Measurements from ENCODE around the gene PPFIBP1.
"Not testable (repeated sequence)": the region's sequence is repeated elsewhere in the genome, so short reads cannot be mapped to it uniquely, and the experiment has no call there.

Gene PPFIBP1

DNA sequence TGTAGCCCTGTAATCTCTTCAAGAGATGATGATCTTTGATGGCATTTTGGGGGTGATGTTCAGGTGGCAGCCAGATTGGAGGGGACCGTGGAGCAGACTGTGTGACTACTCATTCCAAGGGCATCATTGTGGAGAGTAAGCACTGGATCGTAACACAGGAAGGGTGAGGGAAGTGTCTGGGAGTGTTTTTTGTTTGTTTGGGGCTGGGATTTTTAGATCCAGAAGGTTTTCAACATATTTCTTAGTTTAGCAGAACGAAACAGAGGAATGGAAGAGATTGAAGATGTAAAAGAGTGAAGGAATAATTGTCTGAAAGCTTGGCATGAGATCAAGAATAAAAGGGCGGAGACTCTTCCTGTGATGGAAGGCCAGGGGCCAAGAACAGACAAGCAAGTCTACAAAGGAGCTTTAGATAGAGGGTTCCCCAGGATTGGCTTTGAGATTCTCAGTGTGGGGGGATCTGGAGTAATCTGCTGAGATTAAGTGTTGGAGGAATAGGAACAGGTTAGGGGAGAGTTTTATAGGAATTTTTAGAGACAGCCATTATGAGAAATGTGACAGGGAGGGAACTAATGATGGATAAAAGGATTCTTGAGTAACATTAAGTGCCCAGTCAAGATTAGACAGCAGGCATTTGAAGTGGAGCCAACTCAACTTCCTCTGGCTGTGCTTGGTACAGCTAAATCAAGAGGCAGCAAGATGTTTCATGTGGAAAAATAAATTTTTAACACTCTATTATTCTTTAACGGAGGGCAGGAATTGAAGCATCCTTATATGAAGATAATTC is 92.5 kb downstream of the PPFIBP1 start:
- no peak overlapping the region for H3K27ac Mint-ChIP-seq
- no peak overlapping the region for H3K4me3 Mint-ChIP-seq
- H3K27me3 Mint-ChIP-seq = no peaks in the 10 kb centered on the region
- H3K4me1 Mint-ChIP-seq = peaks cover 9% of the 10 kb centered on the region
- H3K9me3 Mint-ChIP-seq = no peaks in the 10 kb centered on the region
- no peaks in the 10 kb centered on the region for H3K36me3 Mint-ChIP-seq
- CTCF ChIA-PET = no interaction called here
- no peak for DNase-seq

DNA sequence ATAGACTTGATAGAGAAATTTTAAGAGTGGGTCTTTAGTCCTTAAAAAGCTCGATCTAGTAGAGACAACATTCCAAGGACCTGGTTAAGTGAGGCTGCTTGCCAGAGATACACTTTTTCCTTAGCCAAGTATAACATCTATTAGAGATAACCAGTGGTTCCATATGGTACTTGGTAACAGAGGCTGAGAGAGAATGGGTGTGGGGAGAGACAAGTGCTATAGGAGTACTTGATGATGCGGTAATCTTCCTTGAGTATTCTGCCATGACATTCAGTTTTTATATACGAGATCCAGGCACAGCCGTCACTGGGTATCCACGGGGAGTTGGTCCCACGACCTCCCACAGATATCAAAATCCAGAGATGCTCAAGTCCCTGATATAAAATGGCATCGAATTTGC is 94.8 kb downstream of the PPFIBP1 start:
- no peak for DNase-seq
- Mint-ChIP-seq H3K36me3 (no peaks in the 10 kb centered on the region), H3K4me1 (peaks cover 9% of the 10 kb centered on the region), H3K9me3 (no peaks in the 10 kb centered on the region), H3K4me3 (no peak overlapping the region), H3K27me3 (no peaks in the 10 kb centered on the region), H3K27ac (no peak overlapping the region)
- CTCF ChIA-PET = no interaction called here

DNA sequence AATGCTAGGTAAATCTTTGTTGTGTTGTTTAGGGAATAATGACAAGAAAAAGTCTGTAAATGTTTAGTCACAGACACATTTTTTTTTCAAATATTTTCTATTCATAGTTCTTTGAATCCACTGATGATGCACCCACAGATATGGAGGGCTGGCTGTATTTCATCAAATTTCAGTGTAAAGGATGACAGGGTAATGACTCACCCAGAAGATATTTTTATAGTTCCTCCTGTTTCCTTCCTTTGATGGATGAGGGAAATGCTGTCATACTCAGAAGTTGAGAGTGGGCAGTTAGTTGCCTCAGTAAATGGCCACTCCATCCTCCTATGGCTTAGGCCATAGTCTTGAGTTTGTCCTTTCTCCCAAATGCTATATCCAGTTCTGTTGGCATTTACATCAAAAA is 95.3 kb downstream of the PPFIBP1 start:
- H3K4me3 Mint-ChIP-seq = no peak overlapping the region
- no peaks in the 10 kb centered on the region for H3K9me3 Mint-ChIP-seq
- CTCF ChIA-PET = no interaction called here
- H3K27me3 Mint-ChIP-seq = no peaks in the 10 kb centered on the region
- peaks cover 9% of the 10 kb centered on the region for H3K4me1 Mint-ChIP-seq
- H3K36me3 Mint-ChIP-seq = no peaks in the 10 kb centered on the region
- no peak overlapping the region for H3K27ac Mint-ChIP-seq
- DNase-seq = no peak

DNA sequence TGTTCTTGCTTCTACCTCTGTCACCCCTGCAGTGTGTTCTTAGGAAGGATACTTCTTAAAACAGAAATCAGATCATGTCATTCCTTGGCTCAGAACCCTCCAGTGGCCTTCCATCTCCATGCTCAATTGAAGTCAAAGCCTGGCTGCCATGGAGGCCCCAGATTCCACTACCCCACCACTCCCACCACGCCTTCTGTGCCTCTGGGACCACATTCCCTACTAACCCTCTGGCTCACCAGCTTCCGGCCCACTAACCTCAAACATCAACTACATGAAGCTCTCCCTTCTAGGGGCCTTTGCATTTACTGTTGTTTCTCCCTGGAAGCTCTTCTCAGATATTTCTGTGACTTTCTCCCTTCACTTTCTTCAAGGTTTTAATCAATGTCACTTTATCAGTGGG is 96.1 kb downstream of the PPFIBP1 start:
- H3K36me3 Mint-ChIP-seq = no peaks in the 10 kb centered on the region
- peaks cover 9% of the 10 kb centered on the region for H3K4me1 Mint-ChIP-seq
- no peaks in the 10 kb centered on the region for H3K9me3 Mint-ChIP-seq
- H3K27ac Mint-ChIP-seq = no peak overlapping the region
- H3K4me3 Mint-ChIP-seq = no peak overlapping the region
- no peaks in the 10 kb centered on the region for H3K27me3 Mint-ChIP-seq
- DNase-seq = no peak
- CTCF ChIA-PET = no interaction called here

DNA sequence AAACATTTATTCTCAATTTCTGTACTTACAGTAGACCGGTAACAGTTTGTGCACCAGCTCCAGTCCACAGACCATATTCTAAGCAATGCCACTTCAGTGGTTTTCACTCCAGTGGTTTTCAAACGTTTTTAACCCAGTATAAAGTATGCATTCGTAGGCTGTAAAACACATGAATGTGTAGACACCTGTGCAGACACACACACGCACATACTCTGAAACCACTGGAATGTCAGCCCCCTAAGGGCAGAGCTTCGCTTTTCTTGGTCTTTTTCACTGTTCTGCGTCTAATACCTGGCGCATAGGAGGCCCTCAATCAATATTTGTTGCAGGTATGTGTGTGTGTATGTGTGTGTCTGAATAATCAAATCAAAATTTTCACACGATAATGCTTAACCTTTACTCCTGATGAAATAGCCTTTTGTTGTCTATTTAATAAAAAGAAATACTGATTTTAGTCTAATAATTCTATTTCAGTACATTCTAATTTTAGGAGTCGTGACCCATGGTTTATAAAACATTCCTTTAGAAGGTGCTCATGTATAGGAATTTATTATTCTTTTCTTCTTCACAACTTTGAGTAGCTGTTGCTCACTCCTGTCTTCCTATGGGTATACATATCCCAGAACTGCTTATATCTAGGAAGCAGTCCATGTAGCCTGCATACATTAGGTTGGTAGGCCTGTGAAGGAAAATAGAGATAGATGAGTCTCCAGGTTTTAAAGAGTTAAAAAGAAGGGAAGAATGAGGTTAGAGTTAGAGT is 98.6 kb downstream of the PPFIBP1 start:
- DNase-seq = no peak
- Mint-ChIP-seq H3K4me1 (peaks cover 18% of the 10 kb centered on the region), H3K27me3 (no peaks in the 10 kb centered on the region), H3K9me3 (no peaks in the 10 kb centered on the region), H3K4me3 (no peak overlapping the region), H3K36me3 (no peaks in the 10 kb centered on the region), H3K27ac (no peak overlapping the region)
- CTCF ChIA-PET = interaction anchor here (2.3 kb wide), 1 partner anchor 13 kb away, joined by 6 read pairs; no protein-coding TSS in a partner anchor

DNA sequence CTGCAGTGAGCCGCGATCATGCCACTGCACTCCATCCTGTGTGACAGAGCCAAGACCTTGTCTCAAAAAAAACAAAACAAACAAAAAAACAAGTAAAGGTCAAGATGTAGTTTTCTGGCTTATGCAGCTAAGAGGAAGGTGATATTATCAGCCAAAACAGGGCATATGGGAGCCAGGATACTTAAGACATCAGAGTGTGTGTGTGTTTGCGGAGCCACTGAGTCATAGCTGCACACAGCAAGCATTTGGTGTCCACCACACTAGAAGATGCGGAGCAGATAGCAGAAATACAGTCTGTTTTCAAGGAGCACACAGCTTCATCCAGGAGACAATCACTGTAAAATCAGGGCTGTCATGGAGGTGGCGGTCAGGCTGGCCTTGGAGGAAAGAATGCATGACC is 99.6 kb downstream of the PPFIBP1 start:
- DNase-seq = no peak
- peaks cover 27% of the 10 kb centered on the region for H3K4me1 Mint-ChIP-seq
- no peaks in the 10 kb centered on the region for H3K9me3 Mint-ChIP-seq
- H3K27me3 Mint-ChIP-seq = no peaks in the 10 kb centered on the region
- CTCF ChIA-PET = interaction anchor here (2.3 kb wide), 1 partner anchor 12 kb away, joined by 6 read pairs; no protein-coding TSS in a partner anchor
- H3K27ac Mint-ChIP-seq = no peak overlapping the region
- H3K36me3 Mint-ChIP-seq = no peaks in the 10 kb centered on the region
- H3K4me3 Mint-ChIP-seq = no peak overlapping the region

DNA sequence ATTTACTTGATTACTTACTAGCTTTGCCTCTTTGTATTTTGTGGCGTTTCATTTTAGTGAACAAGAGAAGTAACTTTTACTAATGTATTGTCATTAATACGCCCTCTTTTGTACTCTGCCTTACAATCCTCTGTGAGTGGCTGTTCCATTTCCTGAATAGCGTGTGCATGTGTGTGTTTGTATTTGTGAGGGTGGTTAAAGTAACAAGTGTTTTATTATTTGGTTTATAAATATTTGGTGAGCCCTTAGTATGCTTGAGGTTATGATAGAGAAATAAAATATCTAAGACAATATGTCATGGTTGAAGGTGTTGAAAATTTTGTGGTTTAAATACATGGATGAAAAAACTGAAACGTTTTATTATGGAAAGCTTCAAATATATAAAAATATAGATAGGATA is 100.6 kb downstream of the PPFIBP1 start:
- peaks cover 18% of the 10 kb centered on the region for H3K4me1 Mint-ChIP-seq
- H3K4me3 Mint-ChIP-seq = no peak overlapping the region
- CTCF ChIA-PET = interaction anchor here (2.3 kb wide), 1 partner anchor 11 kb away, joined by 6 read pairs; no protein-coding TSS in a partner anchor
- H3K9me3 Mint-ChIP-seq = no peaks in the 10 kb centered on the region
- no peak overlapping the region for H3K27ac Mint-ChIP-seq
- no peaks in the 10 kb centered on the region for H3K27me3 Mint-ChIP-seq
- DNase-seq = no peak
- no peaks in the 10 kb centered on the region for H3K36me3 Mint-ChIP-seq

DNA sequence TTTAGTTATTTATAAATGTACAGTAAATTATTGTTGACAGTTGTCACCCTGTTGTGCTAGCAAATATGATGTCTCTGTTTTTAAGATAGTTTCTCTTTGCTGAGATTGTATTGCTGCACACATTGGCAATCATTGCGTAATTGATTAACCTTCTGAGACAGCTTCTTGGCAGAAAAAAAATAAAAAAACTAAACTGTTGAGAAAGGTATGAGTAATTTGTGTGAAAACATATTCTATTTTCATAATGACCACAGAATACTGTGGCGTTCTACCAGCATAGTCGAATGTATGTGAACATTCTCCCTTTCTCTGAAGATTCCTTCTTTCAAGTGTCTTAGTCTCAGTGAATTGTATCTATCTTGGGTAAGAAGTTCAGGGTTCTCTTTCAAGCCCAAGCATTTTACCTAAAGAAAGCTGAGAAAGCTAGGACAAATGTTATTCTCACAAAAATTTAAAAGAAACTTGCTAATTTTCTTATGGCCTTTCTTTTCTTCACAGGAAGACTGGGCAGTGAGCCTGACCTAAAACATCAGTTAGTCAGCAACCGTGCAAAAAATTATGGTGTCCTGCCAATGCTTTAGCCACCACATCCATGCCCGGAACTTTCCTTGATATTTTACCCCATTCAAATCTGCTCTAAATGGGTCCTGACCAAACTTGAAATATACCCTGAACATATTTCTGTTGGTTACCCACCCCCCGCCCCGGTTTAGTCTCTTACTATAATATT is 103.3 kb downstream of the PPFIBP1 start:
- H3K36me3 Mint-ChIP-seq = no peaks in the 10 kb centered on the region
- no peak overlapping the region for H3K4me3 Mint-ChIP-seq
- CTCF ChIA-PET = interaction anchor here (0.5 to 1.0 kb wide), 3 partner anchors 52 to 321 kb away, joined by 3 to 4 read pairs (median 3); no protein-coding TSS in a partner anchor
- peak overlapping the region; percentile 56 for H3K27ac Mint-ChIP-seq
- no peak for DNase-seq
- H3K9me3 Mint-ChIP-seq = no peaks in the 10 kb centered on the region
- H3K4me1 Mint-ChIP-seq = peaks cover 18% of the 10 kb centered on the region
- no peaks in the 10 kb centered on the region for H3K27me3 Mint-ChIP-seq

DNA sequence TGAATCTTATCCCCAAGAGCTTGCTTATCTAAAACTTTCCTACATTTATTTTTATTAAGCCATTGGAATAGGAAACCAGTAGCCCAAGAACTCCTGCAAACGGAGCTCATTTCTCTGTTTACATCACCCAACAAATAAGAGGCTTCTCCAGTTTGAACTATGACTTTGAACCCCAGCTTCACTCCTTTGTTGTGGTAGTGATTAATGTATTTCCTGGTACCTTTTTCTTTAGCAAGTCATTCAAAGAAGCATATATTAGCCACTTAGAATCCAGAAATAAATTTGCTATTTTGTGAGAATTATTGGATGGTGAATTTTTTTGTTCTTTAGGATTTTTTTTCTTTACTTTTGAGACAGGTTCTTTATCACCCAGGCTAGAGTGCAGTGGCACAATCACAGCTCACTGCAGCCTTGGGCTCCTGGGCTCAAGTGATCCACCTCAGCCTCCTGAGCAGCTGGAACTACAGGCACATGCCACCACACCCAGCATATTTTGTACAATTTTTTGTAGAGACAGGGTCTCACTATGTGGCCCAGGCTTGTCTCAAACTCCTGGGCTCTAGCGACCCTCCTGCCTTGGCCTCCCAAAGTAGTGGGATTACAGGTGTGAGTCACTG is 104.0 kb downstream of the PPFIBP1 start:
- H3K27ac Mint-ChIP-seq = peak overlapping the region; percentile 56
- CTCF ChIA-PET = interaction anchor here (0.5 to 0.7 kb wide), 3 partner anchors 24 to 127 kb away, joined by 3 read pairs; no protein-coding TSS in a partner anchor
- H3K36me3 Mint-ChIP-seq, H3K27me3 Mint-ChIP-seq, H3K4me3 Mint-ChIP-seq, DNase-seq, H3K9me3 Mint-ChIP-seq: not testable (repeated sequence)
- peaks cover 18% of the 10 kb centered on the region for H3K4me1 Mint-ChIP-seq

DNA sequence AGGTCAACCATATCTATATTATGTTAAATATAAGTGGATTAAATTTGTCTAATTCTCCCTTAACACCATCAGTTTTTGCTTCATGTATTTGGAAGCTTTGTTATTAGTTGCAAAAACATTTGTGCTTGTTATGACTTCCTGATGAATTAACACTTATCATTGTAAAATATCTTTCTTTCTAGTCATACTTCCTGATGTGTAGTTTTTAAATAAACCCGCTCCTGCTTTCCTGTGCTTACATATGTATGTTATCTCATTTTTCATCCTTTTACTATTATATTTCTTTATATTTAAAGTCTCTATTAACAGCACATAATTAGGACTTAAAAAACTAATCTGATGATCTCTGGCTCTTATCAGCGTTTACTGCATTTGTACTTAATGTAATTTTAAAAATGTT is 106.2 kb downstream of the PPFIBP1 start:
- H3K27ac Mint-ChIP-seq, CTCF ChIA-PET, H3K4me3 Mint-ChIP-seq, H3K27me3 Mint-ChIP-seq, DNase-seq, H3K9me3 Mint-ChIP-seq, H3K36me3 Mint-ChIP-seq: not testable (repeated sequence)
- peaks cover 18% of the 10 kb centered on the region for H3K4me1 Mint-ChIP-seq

DNA sequence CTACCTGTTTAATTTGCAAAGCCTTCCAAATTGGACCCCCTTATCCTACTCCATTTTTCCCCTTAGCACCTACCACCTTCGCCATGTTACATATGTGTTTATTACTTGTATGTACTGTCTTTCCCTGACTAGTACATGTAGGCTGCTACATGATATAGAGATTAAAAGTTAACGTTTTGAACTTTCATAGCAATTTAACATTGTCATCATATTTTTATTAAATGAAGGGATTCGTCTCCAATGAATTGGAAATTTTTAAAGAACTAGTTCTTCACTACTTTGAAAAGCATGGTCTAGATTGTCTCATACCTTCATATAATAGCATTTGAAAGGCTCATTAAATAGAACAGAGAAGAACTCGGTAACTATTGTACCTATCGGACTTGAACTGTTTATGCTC is 107.4 kb downstream of the PPFIBP1 start:
- Mint-ChIP-seq H3K27ac (no peak overlapping the region), H3K27me3 (no peaks in the 10 kb centered on the region), H3K4me1 (peaks cover 21% of the 10 kb centered on the region), H3K4me3 (no peak overlapping the region), H3K36me3 (no peaks in the 10 kb centered on the region), H3K9me3 (no peaks in the 10 kb centered on the region)
- CTCF ChIA-PET = interaction anchor here (1.1 kb wide), 1 partner anchor 69 kb away, joined by 3 read pairs; no protein-coding TSS in a partner anchor
- no peak for DNase-seq

DNA sequence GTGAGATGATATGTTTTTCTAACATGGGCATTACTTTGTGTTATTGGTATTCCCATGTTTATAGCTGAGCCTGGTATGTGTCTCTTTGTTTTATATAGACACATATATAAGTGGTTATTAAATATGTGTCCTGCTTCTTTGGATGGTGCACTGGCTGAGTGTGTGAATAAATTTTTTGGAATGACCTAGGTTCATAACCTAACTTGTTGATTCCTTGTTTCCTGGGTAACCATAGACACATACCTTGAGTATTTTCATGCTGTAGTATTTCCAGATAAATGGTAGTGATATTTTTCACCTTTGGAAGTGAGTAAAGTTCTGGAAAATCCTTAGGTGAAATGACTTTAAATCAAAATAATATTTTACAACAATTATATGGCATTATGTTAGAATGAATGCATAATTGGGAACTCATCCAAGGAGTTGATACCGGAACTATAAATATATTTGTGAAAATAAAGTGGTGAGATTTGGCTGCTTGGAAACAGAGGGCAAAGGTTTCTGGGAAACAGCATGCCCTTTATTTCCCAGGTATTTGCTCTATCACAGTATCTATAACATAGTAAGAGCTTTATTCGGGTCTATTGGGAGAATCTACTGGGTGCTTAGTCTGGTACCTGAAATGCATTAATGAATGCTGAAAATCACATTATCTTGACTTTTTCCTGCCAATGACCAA is 107.9 kb downstream of the PPFIBP1 start:
- CTCF ChIA-PET = interaction anchor here (1.1 kb wide), 1 partner anchor 70 kb away, joined by 3 read pairs; no protein-coding TSS in a partner anchor

DNA sequence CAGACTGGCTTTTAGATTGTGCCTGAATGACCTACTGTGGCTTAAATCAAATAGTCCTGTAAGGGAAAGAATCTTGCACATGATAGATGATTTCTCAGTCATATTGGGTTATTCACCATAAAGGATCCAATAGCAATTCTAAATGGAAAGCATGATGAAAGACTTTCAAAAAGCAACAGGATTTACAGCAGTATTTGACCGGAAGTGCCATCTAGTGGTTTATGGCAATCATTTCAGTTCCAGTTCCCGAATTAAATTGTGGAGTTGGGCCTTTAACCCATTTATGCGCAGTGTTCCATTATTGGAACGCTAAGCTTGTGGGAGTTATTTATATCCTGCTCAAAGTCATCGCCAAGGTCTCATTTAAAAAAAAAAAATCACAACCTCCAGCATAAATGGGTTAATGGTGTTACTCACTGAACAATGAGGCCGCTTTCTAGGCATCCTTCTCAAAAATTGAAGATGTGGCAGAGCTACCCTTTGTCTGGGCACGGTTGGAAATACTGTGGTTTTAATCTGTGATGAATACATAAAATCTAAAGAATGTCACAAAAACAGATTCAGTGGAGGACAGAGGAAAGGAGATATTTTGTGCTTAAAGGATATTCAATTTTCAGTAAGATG is 111.5 kb downstream of the PPFIBP1 start:
- CTCF ChIA-PET = interaction anchor here (0.6 to 1.6 kb wide), 12 partner anchors 10 to 1257 kb away, joined by 3 to 6 read pairs (median 4); no protein-coding TSS in a partner anchor
- Mint-ChIP-seq H3K9me3 (no peaks in the 10 kb centered on the region), H3K36me3 (no peaks in the 10 kb centered on the region), H3K4me1 (peaks cover 10% of the 10 kb centered on the region), H3K27me3 (no peaks in the 10 kb centered on the region), H3K27ac (no peak overlapping the region), H3K4me3 (no peak overlapping the region)
- no peak for DNase-seq

More for the DNA sequence above, 107.9 kb downstream of the PPFIBP1 start:
- Mint-ChIP-seq H3K4me1 (peaks cover 21% of the 10 kb centered on the region), H3K36me3 (no peaks in the 10 kb centered on the region), H3K27me3 (no peaks in the 10 kb centered on the region), H3K27ac (no peak overlapping the region), H3K9me3 (no peaks in the 10 kb centered on the region), H3K4me3 (no peak overlapping the region)
- DNase-seq = no peak

Measured in activated naive CD4-positive, alpha-beta T cell treated with anti-CD3 and anti-CD28 coated beads, Interleukin-2, amount 10 ng/mL, durations not matched to agents 7 days and 5 days (primary cell).